T-helper 1 cell treated with Interleukin-12 subunit alpha and Interleukin-12 subunit beta and Interleukin-4 antibody, amounts not matched to agents 30 ng/mL and 1 ng/mL, for 36 hours (primary cell): ENCODE measurements around the gene DYNC1LI2. TPM values are rescaled to one million over a fixed set of nuclear protein-coding genes. Genes with fewer than 3 reads are reported as not detected.

Experiments
- total RNA-seq: library from RNA; stranded (reverse); gene quantifications from 2 replicates; pipeline ENCODE4 v1.2.3, GENCODE V29; 2022

Gene DYNC1LI2
- total RNA-seq, 1 donor from 2014 or later: 80.2 TPM

Other genes starting within 250 kb of the DYNC1LI2 start
- gene TK2, start 201.5 kb downstream of the DYNC1LI2 start, total RNA-seq: 17.6 and 21.7 TPM in 2 replicates
- 253 and 270 TPM in 2 replicates for gene CKLF, start 199.0 kb downstream of the DYNC1LI2 start, total RNA-seq
- gene CMTM1, start 185.2 kb downstream of the DYNC1LI2 start, total RNA-seq: 33.5 and 35.1 TPM in 2 replicates
- gene CMTM2, start 172.1 kb downstream of the DYNC1LI2 start, total RNA-seq: 3.1 and 3.4 TPM in 2 replicates
- 131 and 135 TPM in 2 replicates for gene CMTM3, start 146.9 kb downstream of the DYNC1LI2 start, total RNA-seq
- 1.1 and 1.4 TPM in 2 replicates for gene CMTM4, start 54.9 kb downstream of the DYNC1LI2 start, total RNA-seq
- gene TERB1, start 50.0 kb upstream of the DYNC1LI2 start, total RNA-seq: 0.17 TPM in 1 of 2 replicates, not detected in the other
- gene NAE1, start 79.4 kb upstream of the DYNC1LI2 start, total RNA-seq: 77.5 and 78.8 TPM in 2 replicates
- gene CA7, start 92.8 kb upstream of the DYNC1LI2 start, total RNA-seq: not detected in 2 replicates
- 30.8 and 32.6 TPM in 2 replicates for gene PDP2, start 128.9 kb upstream of the DYNC1LI2 start, total RNA-seq
- not detected in 2 replicates for gene CDH16, start 167.3 kb upstream of the DYNC1LI2 start, total RNA-seq
- 0.95 and 1.1 TPM in 2 replicates for gene RRAD, start 173.9 kb upstream of the DYNC1LI2 start, total RNA-seq
- gene CIAO2B, start 182.8 kb upstream of the DYNC1LI2 start, total RNA-seq: 119 and 126 TPM in 2 replicates
- gene CES2, start 183.9 kb upstream of the DYNC1LI2 start, total RNA-seq: 41.1 and 46.0 TPM in 2 replicates
- 9.0 and 9.6 TPM in 2 replicates for gene CES3, start 209.7 kb upstream of the DYNC1LI2 start, total RNA-seq
- gene CES4A, start 237.0 kb upstream of the DYNC1LI2 start, total RNA-seq: 48.9 and 54.4 TPM in 2 replicates